HEK293 (cell line): ENCODE measurements around the gene FHIT.

Experiments
- CTCF ChIA-PET: fragments of 350-600 bp; formaldehyde crosslinking; extraction: SDS; loops from one replicate; lab custom pipeline; 2021; ENCODE audit warnings: antibody characterized with exemption; lab: Yijun Ruan, JAX
- POLR2A ChIA-PET: fragments of 300-600 bp; formaldehyde crosslinking; extraction: SDS; loops from one replicate; lab custom pipeline; 2020; ENCODE audit warnings: antibody characterized with exemption, inconsistent platforms; lab: Yijun Ruan, JAX
- H3K27ac ChIP-seq: fragments of 200-500 bp; sonication (Bioruptor generic); 2 replicates; pipeline ENCODE4 v1.5.1; 2014; ENCODE audit warnings: low read depth, low read length, control low read depth, inconsistent platforms; ENCODE audit errors: extremely low read depth
- H3K36me3 ChIP-seq, 2 experiments: fragments of 200-500 bp in 1 of 2; sonication (Bioruptor generic) in 1 of 2; 1 replicate in 1 of 2; 2 replicates in 1 of 2; pipeline ENCODE4 v1.5.1; 2014 to 2017; ENCODE audit warnings: inconsistent platforms in 2 of 2, low read length in 2 of 2; ENCODE audit not compliant: control insufficient read depth in 2 of 2, insufficient read depth in 1 of 2
- H3K4me1 ChIP-seq: fragments of 200-500 bp; sonication (Bioruptor generic); 2 replicates; pipeline ENCODE4 v1.5.1; 2014; ENCODE audit warnings: mild to moderate bottlenecking, low read length, inconsistent platforms; ENCODE audit not compliant: control insufficient read depth, insufficient read depth
- H3K4me3 ChIP-seq: 2 replicates; pipeline ENCODE4 v1.5.1; 2011; ENCODE audit warnings: low read depth, mild to moderate bottlenecking, control low read depth, low read length, moderate library complexity
- H3K9me3 ChIP-seq: fragments of 200-500 bp; sonication (Bioruptor generic); 2 replicates; pipeline ENCODE4 v1.5.1; 2014; ENCODE audit warnings: low read depth, low read length, inconsistent platforms; ENCODE audit not compliant: control insufficient read depth, insufficient read depth
- GFI1B ChIP-seq: fragments of 450-650 bp; formaldehyde crosslinking; IDR thresholded peaks from 2 replicates; pipeline ENCODE4 v1.5.1; 2016; ENCODE audit warnings: missing biosample characterization, missing genetic modification characterization
- GLIS1 ChIP-seq: fragments of 450-650 bp; formaldehyde crosslinking; IDR thresholded peaks from 2 replicates; pipeline ENCODE4 v1.5.1; 2016; ENCODE audit warnings: missing biosample characterization, missing genetic modification characterization
- HOXA7 ChIP-seq: sonication (generic); formaldehyde crosslinking; IDR thresholded peaks from 2 replicates; pipeline ENCODE4 v1.8.1; 2022; ENCODE audit warnings: missing genetic modification reagents, borderline replicate concordance
- IKZF3 ChIP-seq: fragments of 450-650 bp; IDR thresholded peaks from 2 replicates; pipeline ENCODE4 v1.5.0; 2018; ENCODE audit warnings: missing biosample characterization, mild to moderate bottlenecking, missing genetic modification characterization, moderate library complexity
- OSR2 ChIP-seq: fragments of 450-650 bp; formaldehyde crosslinking; IDR thresholded peaks from 2 replicates; pipeline ENCODE4 v1.5.1; 2016; ENCODE audit warnings: missing biosample characterization, missing genetic modification characterization
- REPIN1 ChIP-seq: fragments of 450-650 bp; formaldehyde crosslinking; IDR thresholded peaks from 2 replicates; pipeline ENCODE4 v1.5.1; 2017; ENCODE audit warnings: missing biosample characterization, missing genetic modification characterization, low read depth
- ZBTB17 ChIP-seq: fragments of 450-650 bp; formaldehyde crosslinking; IDR thresholded peaks from 2 replicates; pipeline ENCODE4 v1.5.1; 2016; ENCODE audit warnings: missing biosample characterization, missing genetic modification characterization
- ZBTB48 ChIP-seq: fragments of 450-650 bp; formaldehyde crosslinking; IDR thresholded peaks from 2 replicates; pipeline ENCODE4 v1.5.1; 2016; ENCODE audit warnings: missing biosample characterization, missing genetic modification characterization
- ZIC2 ChIP-seq: fragments of 450-650 bp; formaldehyde crosslinking; IDR thresholded peaks from 2 replicates; pipeline ENCODE4 v1.5.1; 2016; ENCODE audit warnings: missing biosample characterization, missing genetic modification characterization
- ZNF184 ChIP-seq: fragments of 450-650 bp; IDR thresholded peaks from 2 replicates; pipeline ENCODE4 v1.5.1; 2018; ENCODE audit warnings: missing biosample characterization, mild to moderate bottlenecking, missing genetic modification characterization
- ZNF555 ChIP-seq: fragments of 450-650 bp; formaldehyde crosslinking; conservative IDR thresholded peaks from 2 replicates; pipeline ENCODE4 v1.5.1; 2017; ENCODE audit warnings: missing biosample characterization, mild to moderate bottlenecking, missing genetic modification characterization, inconsistent platforms
- ZNF654 ChIP-seq: fragments of 450-650 bp; formaldehyde crosslinking; IDR thresholded peaks from 2 replicates; pipeline ENCODE4 v1.5.1; 2016; ENCODE audit warnings: low read depth, missing biosample characterization, missing genetic modification characterization
- ZNF670 ChIP-seq: fragments of 450-650 bp; formaldehyde crosslinking; IDR thresholded peaks from 2 replicates; pipeline ENCODE4 v1.5.1; 2016; ENCODE audit warnings: missing biosample characterization, missing genetic modification characterization, low read depth
- ZNF777 ChIP-seq: fragments of 450-650 bp; formaldehyde crosslinking; IDR thresholded peaks from 2 replicates; pipeline ENCODE4 v1.5.1; 2017; ENCODE audit warnings: missing biosample characterization, missing genetic modification characterization, borderline replicate concordance
- ZNF792 ChIP-seq: fragments of 450-650 bp; formaldehyde crosslinking; IDR thresholded peaks from 2 replicates; pipeline ENCODE4 v1.5.1; 2016; ENCODE audit warnings: missing biosample characterization, missing genetic modification characterization
- ZXDB ChIP-seq: fragments of 450-650 bp; formaldehyde crosslinking; IDR thresholded peaks from 2 replicates; pipeline ENCODE4 v1.5.1; 2016; ENCODE audit warnings: missing biosample characterization, missing genetic modification characterization
- TF ChIP-seq, protein P1 (sequence below): fragments of 450-650 bp; formaldehyde crosslinking; IDR thresholded peaks from 2 replicates; pipeline ENCODE4 v1.5.1; 2017; ENCODE audit warnings: missing biosample characterization, missing genetic modification characterization
- TF ChIP-seq, protein P2 (sequence below): fragments of 450-650 bp; formaldehyde crosslinking; IDR thresholded peaks from 2 replicates; pipeline ENCODE4 v1.5.1; 2016; ENCODE audit warnings: missing biosample characterization, missing genetic modification characterization
- TF ChIP-seq, protein P3 (sequence below): fragments of 450-650 bp; formaldehyde crosslinking; IDR thresholded peaks from 2 replicates; pipeline ENCODE4 v1.5.1; 2016; ENCODE audit warnings: missing biosample characterization, missing genetic modification characterization
- TF ChIP-seq, protein P4 (sequence below): fragments of 450-650 bp; formaldehyde crosslinking; IDR thresholded peaks from 2 replicates; pipeline ENCODE4 v1.5.1; 2016; ENCODE audit warnings: missing biosample characterization, missing genetic modification characterization
- TF ChIP-seq, protein P5 (sequence below): sonication (generic); formaldehyde crosslinking; IDR thresholded peaks from 2 replicates; pipeline ENCODE4 v1.8.1; 2022; ENCODE audit warnings: mild to moderate bottlenecking, moderate library complexity, missing genetic modification reagents
- TF ChIP-seq, protein P6 (sequence below): fragments of 450-650 bp; formaldehyde crosslinking; IDR thresholded peaks from 2 replicates; pipeline ENCODE4; 2016; ENCODE audit warnings: missing biosample characterization, missing genetic modification characterization
- TF ChIP-seq, protein P7 (sequence below): fragments of 450-650 bp; formaldehyde crosslinking; IDR thresholded peaks from 2 replicates; pipeline ENCODE4 v1.5.1; 2016; ENCODE audit warnings: missing biosample characterization, missing genetic modification characterization

FHIT gene

DNA sequence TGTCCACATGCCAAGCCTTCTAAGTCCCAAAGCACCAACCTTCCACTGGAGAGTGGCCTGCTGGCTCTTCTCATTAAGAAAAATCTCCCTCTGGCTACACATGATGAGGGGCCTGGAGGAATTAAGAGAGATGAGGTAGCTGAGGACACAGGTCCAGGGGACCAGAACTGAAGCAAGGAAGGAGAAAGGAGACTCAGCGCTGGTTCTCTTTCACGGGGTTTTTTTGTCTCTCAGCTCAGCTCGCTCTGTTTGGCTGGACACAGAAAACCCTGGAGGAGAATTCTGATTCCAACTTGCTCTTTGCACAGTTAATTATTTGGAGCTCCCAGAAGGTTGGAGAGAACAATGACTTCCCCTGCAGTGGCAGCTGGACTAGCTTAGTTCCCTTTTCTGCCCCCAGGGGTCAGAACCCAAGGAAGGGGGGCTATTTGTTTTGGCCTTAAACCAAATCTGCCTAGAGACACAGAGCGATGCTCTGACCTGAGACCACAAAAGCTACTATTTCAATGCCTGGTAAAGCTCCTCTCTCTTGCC, 507.6 kb downstream of the FHIT start:
- H3K36me3 ChIP-seq: no peaks in the 10 kb centered on the region
- H3K9me3 ChIP-seq: no peaks in the 10 kb centered on the region
- H3K4me3 ChIP-seq: no peak overlapping the region
- peaks cover 15% of the 10 kb centered on the region for H3K4me1 ChIP-seq
- TF ChIP-seq GFI1B (tag by site-specific recombination) (no peak), GLIS1 (tag by site-specific recombination) (peak; percentile 73), ZNF555 (tag by site-specific recombination) (no peak), REPIN1 (tag by site-specific recombination) (no peak), ZNF792 (tag by site-specific recombination) (no peak), ZIC2 (peak; percentile 19; the same call in 1 of the 2 replicates), HOXA7 (no peak)
- H3K27ac ChIP-seq: no peak overlapping the region
- ChIA-PET POLR2A (no interaction called here), CTCF (interaction anchor here (0.5 to 2.2 kb wide), 8 partner anchors 108 to 1690 kb away, joined by 3 to 9 read pairs (median 4); no protein-coding TSS in a partner anchor)

DNA sequence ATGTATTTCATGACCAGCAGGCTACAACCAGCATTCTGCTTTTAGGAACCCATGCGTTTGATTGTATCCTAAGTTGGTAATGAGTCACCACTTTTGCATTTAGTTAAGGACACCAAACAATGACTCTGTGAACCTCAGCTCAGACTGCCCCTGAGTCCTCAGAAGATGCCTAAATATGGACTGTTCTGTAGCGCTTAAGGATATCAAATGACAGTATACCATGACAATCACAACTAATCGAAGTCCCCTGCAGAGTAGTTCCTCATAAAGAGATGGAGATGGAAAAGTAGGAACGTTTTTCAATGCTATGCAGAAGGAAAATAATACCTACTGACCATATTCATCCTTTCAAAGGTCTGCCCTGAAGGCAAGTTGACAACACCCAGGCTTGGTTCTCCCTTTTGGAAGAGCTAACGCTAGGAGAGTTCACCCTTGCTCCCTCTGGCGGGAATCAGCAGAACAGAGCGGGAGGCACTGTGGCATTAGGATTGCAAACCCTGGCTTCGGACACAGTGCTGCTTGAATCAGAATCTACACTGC, 508.6 kb downstream of the FHIT start:
- H3K4me3 ChIP-seq: no peak overlapping the region
- CTCF ChIA-PET: interaction anchor here (0.5 to 2.2 kb wide), 14 partner anchors 12 to 1689 kb away, joined by 3 to 9 read pairs (median 3); no protein-coding TSS in a partner anchor
- H3K9me3 ChIP-seq: no peaks in the 10 kb centered on the region
- POLR2A ChIA-PET: no interaction called here
- H3K27ac ChIP-seq: no peak overlapping the region
- H3K36me3 ChIP-seq: no peaks in the 10 kb centered on the region
- peaks cover 15% of the 10 kb centered on the region for H3K4me1 ChIP-seq
- TF ChIP-seq ZNF777 (tag by site-specific recombination) (no peak), ZBTB17 (tag by site-specific recombination) (peak; percentile 73), IKZF3 (tag by site-specific recombination) (peak; percentile 37; the same call in 1 of the 2 replicates), ZNF654 (tag by site-specific recombination) (no peak), ZXDB (tag by site-specific recombination) (0 out of 2 replicates have a peak, but pooled peaks have one; percentile 29), ZNF670 (no peak), ZBTB48 (peak; percentile 32; the same call in 1 of the 2 replicates), ZNF184 (tag by site-specific recombination) (0 out of 2 replicates have a peak, but pooled peaks have one; percentile 9), OSR2 (tag by site-specific recombination) (peak; percentile 58; the same call in 1 of the 2 replicates)
- TF ChIP-seq, protein P1, sequence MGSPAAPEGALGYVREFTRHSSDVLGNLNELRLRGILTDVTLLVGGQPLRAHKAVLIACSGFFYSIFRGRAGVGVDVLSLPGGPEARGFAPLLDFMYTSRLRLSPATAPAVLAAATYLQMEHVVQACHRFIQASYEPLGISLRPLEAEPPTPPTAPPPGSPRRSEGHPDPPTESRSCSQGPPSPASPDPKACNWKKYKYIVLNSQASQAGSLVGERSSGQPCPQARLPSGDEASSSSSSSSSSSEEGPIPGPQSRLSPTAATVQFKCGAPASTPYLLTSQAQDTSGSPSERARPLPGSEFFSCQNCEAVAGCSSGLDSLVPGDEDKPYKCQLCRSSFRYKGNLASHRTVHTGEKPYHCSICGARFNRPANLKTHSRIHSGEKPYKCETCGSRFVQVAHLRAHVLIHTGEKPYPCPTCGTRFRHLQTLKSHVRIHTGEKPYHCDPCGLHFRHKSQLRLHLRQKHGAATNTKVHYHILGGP (tag by site-specific recombination): no peak
- TF ChIP-seq, protein P2, sequence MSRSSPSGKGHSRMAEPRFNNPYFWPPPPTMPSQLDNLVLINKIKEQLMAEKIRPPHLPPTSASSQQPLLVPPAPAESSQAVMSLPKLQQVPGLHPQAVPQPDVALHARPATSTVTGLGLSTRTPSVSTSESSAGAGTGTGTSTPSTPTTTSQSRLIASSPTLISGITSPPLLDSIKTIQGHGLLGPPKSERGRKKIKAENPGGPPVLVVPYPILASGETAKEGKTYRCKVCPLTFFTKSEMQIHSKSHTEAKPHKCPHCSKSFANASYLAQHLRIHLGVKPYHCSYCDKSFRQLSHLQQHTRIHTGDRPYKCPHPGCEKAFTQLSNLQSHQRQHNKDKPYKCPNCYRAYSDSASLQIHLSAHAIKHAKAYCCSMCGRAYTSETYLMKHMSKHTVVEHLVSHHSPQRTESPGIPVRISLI (tag by site-specific recombination): no peak; the same call in 1 of the 2 replicates
- TF ChIP-seq, protein P3, sequence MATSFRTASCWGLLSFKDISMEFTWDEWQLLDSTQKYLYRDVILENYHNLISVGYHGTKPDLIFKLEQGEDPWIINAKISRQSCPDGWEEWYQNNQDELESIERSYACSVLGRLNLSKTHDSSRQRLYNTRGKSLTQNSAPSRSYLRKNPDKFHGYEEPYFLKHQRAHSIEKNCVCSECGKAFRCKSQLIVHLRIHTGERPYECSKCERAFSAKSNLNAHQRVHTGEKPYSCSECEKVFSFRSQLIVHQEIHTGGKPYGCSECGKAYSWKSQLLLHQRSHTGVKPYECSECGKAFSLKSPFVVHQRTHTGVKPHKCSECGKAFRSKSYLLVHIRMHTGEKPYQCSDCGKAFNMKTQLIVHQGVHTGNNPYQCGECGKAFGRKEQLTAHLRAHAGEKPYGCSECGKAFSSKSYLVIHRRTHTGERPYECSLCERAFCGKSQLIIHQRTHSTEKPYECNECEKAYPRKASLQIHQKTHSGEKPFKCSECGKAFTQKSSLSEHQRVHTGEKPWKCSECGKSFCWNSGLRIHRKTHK: no peak
- TF ChIP-seq, protein P4, sequence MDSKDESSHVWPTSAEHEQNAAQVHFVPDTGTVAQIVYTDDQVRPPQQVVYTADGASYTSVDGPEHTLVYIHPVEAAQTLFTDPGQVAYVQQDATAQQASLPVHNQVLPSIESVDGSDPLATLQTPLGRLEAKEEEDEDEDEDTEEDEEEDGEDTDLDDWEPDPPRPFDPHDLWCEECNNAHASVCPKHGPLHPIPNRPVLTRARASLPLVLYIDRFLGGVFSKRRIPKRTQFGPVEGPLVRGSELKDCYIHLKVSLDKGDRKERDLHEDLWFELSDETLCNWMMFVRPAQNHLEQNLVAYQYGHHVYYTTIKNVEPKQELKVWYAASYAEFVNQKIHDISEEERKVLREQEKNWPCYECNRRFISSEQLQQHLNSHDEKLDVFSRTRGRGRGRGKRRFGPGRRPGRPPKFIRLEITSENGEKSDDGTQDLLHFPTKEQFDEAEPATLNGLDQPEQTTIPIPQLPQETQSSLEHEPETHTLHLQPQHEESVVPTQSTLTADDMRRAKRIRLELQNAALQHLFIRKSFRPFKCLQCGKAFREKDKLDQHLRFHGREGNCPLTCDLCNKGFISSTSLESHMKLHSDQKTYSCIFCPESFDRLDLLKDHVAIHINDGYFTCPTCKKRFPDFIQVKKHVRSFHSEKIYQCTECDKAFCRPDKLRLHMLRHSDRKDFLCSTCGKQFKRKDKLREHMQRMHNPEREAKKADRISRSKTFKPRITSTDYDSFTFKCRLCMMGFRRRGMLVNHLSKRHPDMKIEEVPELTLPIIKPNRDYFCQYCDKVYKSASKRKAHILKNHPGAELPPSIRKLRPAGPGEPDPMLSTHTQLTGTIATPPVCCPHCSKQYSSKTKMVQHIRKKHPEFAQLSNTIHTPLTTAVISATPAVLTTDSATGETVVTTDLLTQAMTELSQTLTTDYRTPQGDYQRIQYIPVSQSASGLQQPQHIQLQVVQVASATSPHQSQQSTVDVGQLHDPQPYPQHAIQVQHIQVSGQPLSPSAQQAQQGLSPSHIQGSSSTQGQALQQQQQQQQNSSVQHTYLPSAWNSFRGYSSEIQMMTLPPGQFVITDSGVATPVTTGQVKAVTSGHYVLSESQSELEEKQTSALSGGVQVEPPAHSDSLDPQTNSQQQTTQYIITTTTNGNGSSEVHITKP (tag by site-specific recombination): peak; percentile 33; the same call in 1 of the 2 replicates
- TF ChIP-seq, protein P5, sequence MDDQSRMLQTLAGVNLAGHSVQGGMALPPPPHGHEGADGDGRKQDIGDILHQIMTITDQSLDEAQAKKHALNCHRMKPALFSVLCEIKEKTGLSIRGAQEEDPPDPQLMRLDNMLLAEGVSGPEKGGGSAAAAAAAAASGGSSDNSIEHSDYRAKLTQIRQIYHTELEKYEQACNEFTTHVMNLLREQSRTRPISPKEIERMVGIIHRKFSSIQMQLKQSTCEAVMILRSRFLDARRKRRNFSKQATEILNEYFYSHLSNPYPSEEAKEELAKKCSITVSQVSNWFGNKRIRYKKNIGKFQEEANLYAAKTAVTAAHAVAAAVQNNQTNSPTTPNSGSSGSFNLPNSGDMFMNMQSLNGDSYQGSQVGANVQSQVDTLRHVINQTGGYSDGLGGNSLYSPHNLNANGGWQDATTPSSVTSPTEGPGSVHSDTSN (CRISPR knock-in tag): no peak
- TF ChIP-seq, protein P6, sequence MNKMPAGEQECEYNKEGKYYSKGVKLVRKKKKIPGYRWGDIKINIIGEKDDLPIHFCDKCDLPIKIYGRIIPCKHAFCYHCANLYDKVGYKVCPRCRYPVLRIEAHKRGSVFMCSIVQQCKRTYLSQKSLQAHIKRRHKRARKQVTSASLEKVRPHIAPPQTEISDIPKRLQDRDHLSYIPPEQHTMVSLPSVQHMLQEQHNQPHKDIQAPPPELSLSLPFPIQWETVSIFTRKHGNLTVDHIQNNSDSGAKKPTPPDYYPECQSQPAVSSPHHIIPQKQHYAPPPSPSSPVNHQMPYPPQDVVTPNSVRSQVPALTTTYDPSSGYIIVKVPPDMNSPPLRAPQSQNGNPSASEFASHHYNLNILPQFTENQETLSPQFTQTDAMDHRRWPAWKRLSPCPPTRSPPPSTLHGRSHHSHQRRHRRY (tag by site-specific recombination): no peak
- TF ChIP-seq, protein P7, sequence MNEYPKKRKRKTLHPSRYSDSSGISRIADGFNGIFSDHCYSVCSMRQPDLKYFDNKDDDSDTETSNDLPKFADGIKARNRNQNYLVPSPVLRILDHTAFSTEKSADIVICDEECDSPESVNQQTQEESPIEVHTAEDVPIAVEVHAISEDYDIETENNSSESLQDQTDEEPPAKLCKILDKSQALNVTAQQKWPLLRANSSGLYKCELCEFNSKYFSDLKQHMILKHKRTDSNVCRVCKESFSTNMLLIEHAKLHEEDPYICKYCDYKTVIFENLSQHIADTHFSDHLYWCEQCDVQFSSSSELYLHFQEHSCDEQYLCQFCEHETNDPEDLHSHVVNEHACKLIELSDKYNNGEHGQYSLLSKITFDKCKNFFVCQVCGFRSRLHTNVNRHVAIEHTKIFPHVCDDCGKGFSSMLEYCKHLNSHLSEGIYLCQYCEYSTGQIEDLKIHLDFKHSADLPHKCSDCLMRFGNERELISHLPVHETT (tag by site-specific recombination): peak; percentile 27; the same call in 1 of the 2 replicates
